Measurements from ENCODE around the gene MBD3L2.
A peak's percentile ranks its signal among the peaks of the same experiment; 100 is the strongest.
"Not testable (repeated sequence)": the region's sequence is repeated elsewhere in the genome, so short reads cannot be mapped to it uniquely, and the experiment has no call there.

Gene MBD3L2

GRCh38 chr19:7059977-7060376 is 10.9 kb downstream of the MBD3L2 start:
- DNase-seq (ENCODE audit: low spot score); in situ Hi-C loops (cut with MboI; ENCODE audit: low sequenced_read_pairs, unreplicated experiment): not testable (repeated sequence)

- in situ Hi-C loops (cut with MboI; ENCODE audit: low sequenced_read_pairs, unreplicated experiment): no loop called here
- no peak for TF ChIP-seq CTCF (IDR thresholded peaks at IDR 0.05; ENCODE audit: borderline replicate concordance, control extremely low read depth, extremely low read depth, insufficient read depth, missing control alignments)
- DNase-seq (ENCODE audit: low spot score): no peak
Observed at GRCh38 chr19:7063339-7063738, 14.2 kb downstream of the MBD3L2 start.

- in situ Hi-C loops (cut with MboI; ENCODE audit: low sequenced_read_pairs, unreplicated experiment): no loop called here
Observed at GRCh38 chr19:7063764-7064418, 14.8 kb downstream of the MBD3L2 start.

GRCh38 chr19:7067122-7067521 is 18.0 kb downstream of the MBD3L2 start:
- in situ Hi-C loops (cut with MboI; ENCODE audit: low sequenced_read_pairs, unreplicated experiment); DNase-seq (ENCODE audit: low spot score): not testable (repeated sequence)

More at GRCh38 chr19:7063764-7064418, 14.8 kb downstream of the MBD3L2 start:
- no peak for TF ChIP-seq CTCF (IDR thresholded peaks at IDR 0.05; ENCODE audit: borderline replicate concordance, control extremely low read depth, extremely low read depth, insufficient read depth, missing control alignments)
- DNase-seq (ENCODE audit: low spot score): no peak

GRCh38 chr19:7067716-7068115 is 18.6 kb downstream of the MBD3L2 start:
- in situ Hi-C loops (cut with MboI; ENCODE audit: low sequenced_read_pairs, unreplicated experiment): no loop called here
- DNase-seq (ENCODE audit: low spot score): no peak
- TF ChIP-seq CTCF (IDR thresholded peaks at IDR 0.05; ENCODE audit: borderline replicate concordance, control extremely low read depth, extremely low read depth, insufficient read depth, missing control alignments): no peak

GRCh38 chr19:7068599-7068998 is 19.5 kb downstream of the MBD3L2 start:
- no peak for DNase-seq (ENCODE audit: low spot score)
- no peak for TF ChIP-seq CTCF (IDR thresholded peaks at IDR 0.05; ENCODE audit: borderline replicate concordance, control extremely low read depth, extremely low read depth, insufficient read depth, missing control alignments)
- in situ Hi-C loops (cut with MboI; ENCODE audit: low sequenced_read_pairs, unreplicated experiment): no loop called here

- no peak for TF ChIP-seq CTCF (IDR thresholded peaks at IDR 0.05; ENCODE audit: borderline replicate concordance, control extremely low read depth, extremely low read depth, insufficient read depth, missing control alignments)
- in situ Hi-C loops (cut with MboI; ENCODE audit: low sequenced_read_pairs, unreplicated experiment): no loop called here
- DNase-seq (ENCODE audit: low spot score): peak; percentile 98
Observed at GRCh38 chr19:7069042-7069903, 20.2 kb downstream of the MBD3L2 start, which contains the start of gene ZNF557. ZNF557 (plus strand) TSS chr19:7069703; CDS start chr19:7075075, 5,372 bp downstream.

All from GM13976 (cell line).